ENCODE measurements around the gene BANK1.
A peak's percentile ranks its signal among the peaks of the same experiment; 100 is the strongest.

The BANK1 gene, protein sequence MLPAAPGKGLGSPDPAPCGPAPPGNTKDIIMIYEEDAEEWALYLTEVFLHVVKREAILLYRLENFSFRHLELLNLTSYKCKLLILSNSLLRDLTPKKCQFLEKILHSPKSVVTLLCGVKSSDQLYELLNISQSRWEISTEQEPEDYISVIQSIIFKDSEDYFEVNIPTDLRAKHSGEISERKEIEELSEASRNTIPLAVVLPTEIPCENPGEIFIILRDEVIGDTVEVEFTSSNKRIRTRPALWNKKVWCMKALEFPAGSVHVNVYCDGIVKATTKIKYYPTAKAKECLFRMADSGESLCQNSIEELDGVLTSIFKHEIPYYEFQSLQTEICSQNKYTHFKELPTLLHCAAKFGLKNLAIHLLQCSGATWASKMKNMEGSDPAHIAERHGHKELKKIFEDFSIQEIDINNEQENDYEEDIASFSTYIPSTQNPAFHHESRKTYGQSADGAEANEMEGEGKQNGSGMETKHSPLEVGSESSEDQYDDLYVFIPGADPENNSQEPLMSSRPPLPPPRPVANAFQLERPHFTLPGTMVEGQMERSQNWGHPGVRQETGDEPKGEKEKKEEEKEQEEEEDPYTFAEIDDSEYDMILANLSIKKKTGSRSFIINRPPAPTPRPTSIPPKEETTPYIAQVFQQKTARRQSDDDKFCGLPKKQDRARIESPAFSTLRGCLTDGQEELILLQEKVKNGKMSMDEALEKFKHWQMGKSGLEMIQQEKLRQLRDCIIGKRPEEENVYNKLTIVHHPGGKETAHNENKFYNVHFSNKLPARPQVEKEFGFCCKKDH

DNA sequence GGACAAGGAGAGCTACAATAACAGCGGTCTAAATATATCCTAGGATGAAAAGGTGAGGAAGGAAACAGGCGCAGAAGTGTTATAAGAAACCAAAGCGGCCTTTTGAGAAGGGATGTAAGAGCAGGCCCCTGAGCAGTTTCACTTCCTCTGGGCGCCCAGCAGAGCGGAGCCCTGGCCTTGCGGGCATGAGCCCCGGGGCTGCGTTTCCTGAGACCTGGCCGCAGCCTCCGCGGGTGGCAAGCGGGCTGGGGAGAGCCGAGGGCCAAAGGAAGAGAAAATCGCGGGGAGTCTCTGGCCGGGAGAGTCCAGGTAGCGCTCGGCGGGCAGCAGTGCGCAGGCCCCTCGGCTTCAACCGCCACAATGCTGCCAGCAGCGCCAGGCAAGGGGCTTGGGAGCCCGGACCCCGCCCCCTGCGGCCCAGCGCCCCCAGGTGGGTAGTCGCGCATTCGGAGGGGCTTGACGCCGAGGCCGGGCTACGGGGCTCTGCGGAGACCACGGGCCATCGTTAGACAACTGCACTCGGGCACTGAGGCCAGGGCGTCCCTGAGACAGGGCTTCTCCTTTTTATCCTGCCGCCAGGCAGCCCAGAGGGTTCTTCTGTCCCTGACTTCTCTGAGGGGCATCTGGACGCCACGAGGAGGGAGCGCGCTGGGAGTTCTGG is at the start of gene BANK1:
BANK1 (plus strand) TSS at position 210 of the 661 bp plus-strand sequence; CDS start at position 361, 151 bp downstream.
- DNase-seq (ENCODE audit: low read depth in 2 of 2): no peak

DNA sequence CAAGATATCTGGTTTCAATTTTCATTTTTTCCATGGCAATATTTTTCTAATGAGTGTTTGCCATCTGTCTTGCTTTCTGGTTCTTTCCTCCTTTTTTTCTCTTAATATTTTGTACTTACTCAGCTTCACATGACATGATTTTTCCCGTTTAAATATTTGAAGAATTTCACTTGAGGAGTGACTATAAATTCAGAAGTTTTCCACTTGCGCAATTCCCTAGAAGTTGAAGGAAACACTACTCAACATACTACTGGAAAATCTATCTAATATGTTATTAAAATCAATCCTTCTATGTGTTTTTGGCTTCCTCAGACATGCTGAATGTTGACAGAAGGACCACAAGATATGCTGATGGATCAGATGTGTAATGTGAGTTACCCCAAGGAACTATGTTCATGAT is 36.8 kb upstream of the BANK1 start:
- DNase-seq (ENCODE audit: low read depth in 2 of 2): peak; percentile 67 to 73

DNA sequence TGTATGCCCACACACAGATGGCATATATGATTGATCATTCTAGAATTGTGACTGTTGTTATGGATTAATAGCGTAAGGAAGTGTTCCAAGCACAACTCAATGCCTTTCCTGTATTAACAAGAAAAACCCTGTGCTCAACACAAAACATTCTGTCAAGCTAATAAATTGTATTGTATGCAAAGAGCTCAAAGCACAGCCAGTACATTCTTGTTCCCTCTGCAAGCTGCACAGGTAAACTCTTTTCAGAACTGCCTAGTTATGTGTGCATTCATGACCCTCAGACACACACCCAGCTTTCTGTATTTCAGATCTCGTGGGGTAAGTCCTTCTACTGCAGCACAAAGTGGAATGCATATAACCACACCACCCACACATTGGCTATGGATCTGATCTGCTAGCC is 34.3 kb upstream of the BANK1 start:
- DNase-seq (ENCODE audit: low read depth in 2 of 2): no peak

DNA sequence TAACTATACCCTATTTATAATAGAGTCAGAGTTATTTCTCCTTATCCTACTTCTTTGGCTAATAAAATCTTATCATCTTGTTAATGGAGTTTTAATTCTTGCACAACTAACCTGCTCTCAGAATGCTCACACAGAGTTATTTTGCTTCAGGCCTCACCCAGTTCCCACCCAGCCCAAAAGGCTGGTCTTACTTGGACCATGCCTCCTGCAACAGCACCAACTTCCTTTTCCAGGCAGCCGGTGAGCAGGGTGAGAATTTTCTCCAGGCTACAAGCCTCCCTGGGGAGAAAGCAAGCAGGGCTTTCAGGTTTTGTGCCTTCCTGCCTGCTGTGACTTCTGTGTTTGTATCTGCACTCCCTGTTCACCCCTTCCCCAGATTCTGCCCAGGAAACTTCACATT is 29.1 kb upstream of the BANK1 start:
- DNase-seq (ENCODE audit: low read depth in 2 of 2): no peak

DNA sequence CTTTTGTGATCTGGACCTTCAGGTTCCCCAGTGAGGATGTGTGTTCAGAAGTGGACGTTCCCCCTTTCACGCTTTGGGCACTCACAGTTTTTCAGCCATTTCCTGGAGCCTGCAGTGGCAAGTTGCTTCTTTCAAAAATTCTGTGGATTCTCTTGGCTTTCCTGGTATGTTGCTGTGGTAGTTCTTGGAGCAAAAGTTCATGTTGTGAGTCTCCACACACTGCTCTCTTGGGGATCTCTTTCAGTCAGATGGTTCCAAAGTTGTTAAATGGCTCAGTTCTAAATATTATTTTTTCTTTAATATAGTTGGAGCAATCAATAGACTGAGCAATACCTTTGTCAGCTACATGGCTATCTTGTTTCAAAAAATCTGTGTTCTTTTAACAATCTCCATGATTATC is 28.5 kb upstream of the BANK1 start:
- no peak for DNase-seq (ENCODE audit: low read depth in 2 of 2)

DNA sequence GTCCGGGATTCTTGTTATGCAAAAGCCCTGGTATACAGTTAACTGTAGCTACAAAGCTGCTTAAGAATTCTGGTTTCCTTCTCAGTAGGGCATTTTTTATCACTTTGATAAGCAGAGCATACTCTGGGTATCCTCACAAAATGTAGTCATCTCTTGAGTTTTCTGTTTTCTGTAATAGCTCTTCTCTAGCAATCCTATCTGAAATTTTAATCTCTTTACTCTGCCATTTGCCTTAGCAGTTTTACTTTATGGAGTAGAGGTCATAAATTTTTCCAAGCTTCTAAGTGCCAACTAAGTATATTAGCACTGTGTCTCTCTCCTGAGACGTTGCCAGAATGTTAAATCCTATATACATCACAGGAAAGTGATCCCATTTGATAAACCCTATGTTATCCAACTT is 28.0 kb upstream of the BANK1 start:
- DNase-seq (ENCODE audit: low read depth in 2 of 2): no peak

DNA sequence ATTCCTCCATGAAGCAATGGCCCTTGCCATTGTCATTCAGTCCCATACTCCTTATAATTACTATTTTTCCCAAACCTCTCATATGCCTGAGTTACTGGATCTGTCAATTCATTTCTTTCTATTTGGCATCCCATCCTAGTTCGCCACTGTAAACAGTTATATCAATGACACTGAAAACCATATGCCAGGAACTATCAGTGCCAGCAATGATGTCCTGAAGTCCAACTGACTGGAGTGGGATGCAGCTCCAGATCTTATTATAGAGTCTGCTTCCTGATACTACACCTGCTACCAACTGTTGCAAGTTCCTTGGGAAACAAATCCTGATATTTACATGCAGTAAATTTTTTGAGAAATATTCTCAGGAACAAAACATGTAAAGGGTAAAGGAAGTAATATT is 27.0 kb upstream of the BANK1 start:
- no peak for DNase-seq (ENCODE audit: low read depth in 2 of 2)

DNA sequence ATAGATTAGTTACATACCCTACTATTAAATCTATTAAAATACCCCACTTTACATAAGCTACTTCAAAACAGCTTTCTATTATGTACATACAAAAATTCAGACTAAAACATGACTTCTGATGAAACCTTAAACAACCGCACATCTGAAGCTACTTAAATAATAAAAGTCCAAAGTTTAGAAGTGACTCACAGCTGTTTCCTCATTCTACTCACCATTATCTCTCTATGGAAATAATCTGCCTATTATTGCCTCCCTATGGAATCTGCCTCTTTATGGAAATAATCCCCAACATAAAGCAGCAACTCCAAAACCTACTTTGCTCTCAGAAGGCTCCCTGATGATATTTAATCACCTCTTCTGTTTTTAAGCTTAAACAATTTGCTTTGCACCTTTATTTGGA is 15.7 kb upstream of the BANK1 start:
- DNase-seq (ENCODE audit: low read depth in 2 of 2): peak; percentile 36 to 56

DNA sequence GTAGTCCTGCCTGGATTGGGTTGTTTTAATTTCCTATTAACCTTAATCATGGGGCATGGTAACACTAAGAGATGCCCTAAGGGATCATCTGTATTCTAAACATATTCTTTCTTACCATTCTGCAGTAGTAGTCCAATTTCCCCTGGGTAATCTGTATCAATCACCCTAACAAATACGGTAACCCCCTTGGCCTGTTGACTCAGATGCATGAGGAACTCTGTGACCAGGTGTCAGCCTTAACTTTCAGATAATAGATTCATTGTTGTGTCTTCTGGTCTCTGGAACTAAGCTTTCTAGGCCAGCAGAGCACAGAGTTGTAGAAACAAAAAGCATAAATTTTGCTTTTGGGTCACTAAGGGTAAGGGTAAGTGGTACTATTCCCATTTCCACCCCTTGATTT is 13.1 kb upstream of the BANK1 start:
- no peak for DNase-seq (ENCODE audit: low read depth in 2 of 2)

DNA sequence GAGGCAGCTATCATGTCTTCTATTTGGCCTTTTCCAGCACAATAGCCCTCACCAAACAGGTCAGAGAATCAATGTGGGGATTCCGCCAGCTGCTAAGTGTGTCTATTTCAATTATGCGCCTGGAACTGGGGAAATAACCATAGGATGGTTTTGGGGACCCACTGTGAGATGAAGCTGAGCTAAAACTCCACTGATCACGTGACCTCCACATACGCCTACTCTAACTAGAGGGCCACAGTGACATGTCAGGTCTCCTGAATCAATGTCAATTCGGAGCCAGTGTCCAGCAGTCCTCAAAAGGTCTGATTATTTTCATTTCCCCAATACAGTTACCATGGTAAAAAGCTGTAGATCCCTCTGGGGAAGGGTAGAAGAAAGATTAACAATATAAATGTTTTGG is 10.2 kb upstream of the BANK1 start:
- no peak for DNase-seq (ENCODE audit: low read depth in 2 of 2)

DNA sequence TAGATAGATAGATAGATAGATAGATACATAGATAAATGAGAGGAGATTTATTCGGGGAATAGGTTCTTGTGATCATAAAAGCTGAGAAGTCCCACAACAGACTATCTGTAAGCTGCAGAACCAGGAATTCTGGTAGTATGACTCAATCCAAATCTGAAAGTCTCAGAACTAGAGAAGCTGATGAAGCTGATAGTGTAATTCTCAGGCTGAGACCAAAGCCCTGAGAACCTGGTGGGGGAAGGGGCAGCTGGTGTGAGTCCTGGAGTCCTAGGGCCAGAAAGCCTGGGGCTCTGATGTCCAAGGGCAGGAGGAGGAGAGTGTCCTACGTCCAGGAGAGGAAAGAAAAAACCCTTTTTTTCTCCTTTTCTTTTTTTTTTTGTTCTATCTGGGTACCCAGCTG is 8.0 kb upstream of the BANK1 start:
- no peak for DNase-seq (ENCODE audit: low read depth in 2 of 2)

DNA sequence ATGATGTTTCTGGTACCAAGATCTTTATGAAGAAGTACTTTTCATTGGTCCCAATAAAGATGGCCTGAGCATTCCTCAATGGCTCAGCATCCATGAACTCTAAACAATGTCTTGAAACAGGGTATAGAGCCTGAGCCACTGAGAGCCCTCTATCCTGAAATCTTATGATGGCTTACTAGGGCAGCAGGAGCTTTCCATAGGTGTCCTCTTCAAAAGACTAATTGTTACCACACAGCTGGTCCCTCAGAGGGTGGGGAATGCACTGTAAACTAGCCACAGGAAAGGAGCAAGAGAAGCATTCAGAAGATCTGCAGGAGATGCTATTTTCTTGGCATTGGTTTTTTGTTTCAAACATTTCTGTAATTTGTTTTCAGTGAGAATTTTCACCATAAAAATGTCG is 5.6 kb upstream of the BANK1 start:
- DNase-seq (ENCODE audit: low read depth in 2 of 2): no peak

DNA sequence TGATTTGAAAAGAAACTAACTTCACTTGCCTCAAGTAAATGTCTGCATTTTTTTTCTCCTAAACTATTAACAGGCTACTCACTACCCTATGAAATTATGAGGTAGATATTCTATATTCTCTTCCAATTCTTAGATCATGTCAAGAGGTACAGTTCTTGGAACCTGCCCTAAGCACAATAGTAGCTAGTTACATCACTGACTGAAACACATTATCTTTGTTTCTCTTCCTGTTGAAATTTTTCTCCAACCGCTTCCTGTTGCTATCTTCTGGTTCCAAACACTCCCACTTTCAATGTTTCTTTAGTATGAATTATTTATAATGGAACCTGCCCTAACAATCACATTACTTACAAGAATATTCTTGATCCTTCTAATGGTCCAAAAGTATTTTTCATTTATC is 5.0 kb upstream of the BANK1 start:
- DNase-seq (ENCODE audit: low read depth in 2 of 2): no peak

DNA sequence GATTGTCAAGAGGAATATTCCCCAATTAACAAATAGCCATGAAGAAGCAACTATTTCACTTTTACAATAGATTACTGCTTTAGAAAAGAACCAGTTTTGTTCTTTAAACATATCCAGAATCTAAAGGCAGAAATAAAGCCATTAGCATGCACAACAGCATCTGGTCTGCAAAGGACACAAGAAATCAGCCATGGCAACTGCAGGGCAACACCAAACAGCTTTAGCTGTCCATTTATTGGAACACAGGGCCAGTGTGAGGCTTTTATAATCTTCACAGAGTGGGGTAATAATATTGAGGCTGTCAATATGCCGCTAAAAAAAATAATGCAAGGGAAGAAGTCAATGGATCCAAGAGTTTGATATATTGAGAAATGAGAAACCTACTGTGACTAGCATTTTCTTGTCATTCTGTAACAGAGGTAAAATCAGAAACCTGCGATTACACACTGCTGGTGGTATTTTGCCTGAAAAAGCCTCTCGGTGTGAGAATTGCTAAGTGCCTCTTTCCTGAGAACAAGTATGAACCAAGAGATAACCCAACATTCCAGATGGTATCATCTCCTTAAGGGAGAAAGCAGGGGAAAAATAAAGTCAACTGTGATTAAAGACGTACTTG is 2.7 kb upstream of the BANK1 start:
- DNase-seq (ENCODE audit: low read depth in 2 of 2): no peak

DNA sequence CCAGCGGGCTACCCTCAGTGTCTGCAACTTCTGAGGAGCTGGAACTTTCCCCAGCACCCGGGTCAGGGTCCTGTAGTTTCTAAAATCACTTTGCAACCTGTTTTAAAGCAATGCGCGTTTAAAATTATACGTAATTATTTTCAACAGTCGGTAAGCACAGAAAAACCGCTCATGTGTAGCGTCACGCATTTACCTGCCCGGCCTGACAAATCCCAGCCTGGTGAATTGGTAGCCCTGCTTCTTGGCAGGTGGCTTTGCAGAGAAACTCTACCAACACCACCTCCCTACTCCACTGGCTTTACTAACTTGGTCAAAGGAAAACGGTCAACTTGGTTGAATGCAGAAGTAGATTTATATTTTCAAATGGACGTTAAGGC is 640 bp downstream of the BANK1 start:
- DNase-seq (ENCODE audit: low read depth in 2 of 2): no peak

DNA sequence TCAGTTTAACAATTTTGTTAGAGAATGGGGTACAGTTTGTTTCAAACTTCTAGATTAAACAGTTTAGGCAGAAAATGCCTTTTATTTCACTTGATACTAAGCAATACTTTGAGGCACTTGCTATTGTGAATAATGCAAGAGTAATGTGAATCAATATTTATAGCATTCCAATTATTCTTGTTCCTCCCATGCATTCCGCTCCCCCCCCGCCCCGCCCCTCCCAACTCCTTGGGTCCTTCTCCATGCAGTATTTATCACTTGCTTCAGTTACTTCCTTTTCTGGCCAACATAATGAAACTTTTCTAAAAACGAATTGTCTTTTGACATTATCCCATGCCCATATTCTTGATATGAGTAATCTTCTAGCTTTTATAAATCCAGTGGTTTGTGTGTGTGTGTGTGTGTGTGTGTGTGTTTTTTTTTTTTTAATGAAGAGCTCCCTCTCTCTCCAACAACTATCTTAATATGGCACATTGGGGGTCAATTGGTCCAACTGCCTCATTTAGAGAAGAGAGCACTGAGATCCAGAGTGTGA is 1.6 kb downstream of the BANK1 start:
- DNase-seq (ENCODE audit: low read depth in 2 of 2): peak in 1 of 2 experiments; percentile 4

DNA sequence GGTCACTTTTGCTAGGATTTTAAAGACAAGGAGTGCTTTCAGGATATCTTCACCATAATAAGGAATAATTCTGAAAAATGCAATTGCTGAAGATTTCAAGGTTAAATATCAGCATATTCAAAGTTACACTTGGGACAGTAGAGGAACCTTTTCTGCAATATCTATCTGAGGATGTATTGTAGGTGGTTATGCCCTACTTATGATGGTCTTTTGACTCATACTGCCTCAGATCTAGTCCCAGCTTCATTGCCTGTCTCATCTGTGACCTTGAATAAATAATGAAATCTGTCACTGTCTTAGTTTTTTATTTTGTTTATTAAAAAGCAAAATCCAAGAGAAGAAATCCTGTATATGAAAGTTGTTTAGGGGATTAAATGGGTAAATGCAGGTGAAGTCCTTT is 2.9 kb downstream of the BANK1 start:
- DNase-seq (ENCODE audit: low read depth in 2 of 2): no peak

DNA sequence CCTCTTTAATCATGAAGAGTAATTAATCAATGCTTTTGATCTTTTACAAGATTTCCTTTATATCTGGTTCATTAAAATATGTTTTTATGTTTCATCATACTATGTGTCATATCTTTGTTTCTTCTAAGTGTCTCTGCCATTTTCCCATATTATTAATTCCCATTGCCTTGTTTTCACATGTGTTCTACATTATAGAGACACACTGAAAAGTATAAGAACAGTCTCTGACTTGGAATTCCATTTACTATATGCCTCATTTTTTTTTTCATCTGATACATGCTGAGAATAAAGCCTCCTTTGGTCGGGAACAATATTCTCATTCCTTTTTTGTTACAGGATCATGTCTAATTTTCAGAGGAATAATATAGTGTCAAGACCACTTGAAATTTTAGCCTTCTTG is 4.3 kb downstream of the BANK1 start:
- DNase-seq (ENCODE audit: low read depth in 2 of 2): peak; percentile 12 to 24

DNA sequence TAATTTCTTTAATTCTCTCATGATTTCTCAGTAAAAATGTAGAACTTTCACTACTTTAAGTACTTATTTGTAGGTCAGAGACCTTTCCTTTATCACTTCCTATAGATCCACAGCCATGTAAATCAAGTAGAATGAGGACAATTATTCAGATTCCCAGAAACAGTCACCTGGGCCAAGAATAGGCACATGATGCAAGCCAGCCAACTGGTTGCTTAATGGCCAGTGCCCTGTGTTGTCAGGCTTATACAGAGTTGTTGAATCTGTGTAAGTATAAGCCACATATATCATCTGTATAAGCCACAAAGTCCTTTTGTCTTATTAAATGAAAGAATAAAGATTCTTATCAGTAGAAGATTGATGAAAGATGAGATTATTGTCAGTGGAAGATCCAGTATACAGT is 5.2 kb downstream of the BANK1 start:
- no peak for DNase-seq (ENCODE audit: low read depth in 2 of 2)

DNA sequence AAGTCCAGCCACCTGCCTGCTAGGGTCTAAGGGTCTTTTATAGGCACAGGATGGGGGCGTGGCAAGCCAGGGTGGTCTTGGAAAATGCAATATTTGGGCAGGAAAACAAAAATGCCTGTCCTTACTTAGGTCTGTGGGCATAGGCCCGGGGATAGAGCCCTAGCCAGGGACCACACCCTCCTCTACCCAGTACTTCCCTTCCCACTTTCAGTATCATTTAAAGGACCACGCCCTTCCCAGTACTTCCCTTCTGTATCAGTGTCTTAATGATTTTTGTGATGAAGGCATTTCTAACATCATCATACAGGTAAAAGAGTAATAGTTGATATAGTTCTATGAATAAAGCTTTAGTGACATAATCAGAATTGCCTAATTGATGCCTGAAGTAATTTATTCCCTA is 11.4 kb downstream of the BANK1 start:
- DNase-seq (ENCODE audit: low read depth in 2 of 2): no peak

DNA sequence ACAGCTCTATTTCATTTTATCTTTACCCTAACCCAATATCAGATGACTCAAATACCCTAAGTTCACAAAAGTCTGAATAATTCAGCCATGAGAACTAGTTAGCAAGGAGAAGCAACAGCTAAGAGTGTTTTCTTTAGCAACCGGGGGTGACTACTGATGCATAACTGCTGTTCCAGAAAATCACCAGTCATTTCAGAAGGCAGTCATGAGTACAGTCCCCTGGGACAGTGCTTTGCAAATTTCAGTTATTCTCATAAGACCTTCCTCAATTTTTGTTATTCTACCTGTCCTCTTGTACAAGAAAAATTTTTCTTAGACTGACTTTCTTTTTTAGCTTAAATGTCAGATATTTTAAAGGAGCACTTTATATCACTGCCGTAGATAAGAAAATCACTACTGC is 16.4 kb downstream of the BANK1 start:
- DNase-seq (ENCODE audit: low read depth in 2 of 2): no peak

DNA sequence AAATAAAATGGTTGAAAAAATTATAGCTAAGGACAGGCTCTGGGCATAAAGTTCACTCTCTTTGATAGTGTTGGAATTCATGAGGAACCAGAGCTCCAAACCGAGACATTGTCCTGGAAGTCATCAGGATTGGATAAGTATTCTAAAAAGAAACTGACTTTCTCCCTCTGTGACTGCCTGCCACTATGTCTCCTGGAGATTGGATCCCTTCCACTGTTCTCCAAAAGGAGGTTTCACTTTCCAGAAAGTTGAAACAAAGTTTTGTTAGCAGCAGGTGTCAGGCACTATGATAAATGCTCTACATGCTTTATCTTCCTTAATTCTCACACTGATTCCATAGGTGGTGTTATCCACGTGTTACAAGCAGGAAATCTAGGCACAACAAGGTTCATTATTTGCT is 16.8 kb downstream of the BANK1 start:
- DNase-seq (ENCODE audit: low read depth in 2 of 2): no peak

Measured in fibroblast of skin of left biceps (primary cell).